NCI-H2196 treated with DMSO at 0.1 percent for 48 hours (cell line): Measurements from ENCODE around the gene RIGI.
"Not testable (repeated sequence)": the region's sequence is repeated elsewhere in the genome, so short reads cannot be mapped to it uniquely, and the experiment has no call there.

Experiments used
- DNase-seq: peaks from one replicate; lab custom pipeline; 2025; ENCODE audit not compliant: unreplicated experiment; lab: John Stamatoyannopoulos, UW

RIGI gene

DNA sequence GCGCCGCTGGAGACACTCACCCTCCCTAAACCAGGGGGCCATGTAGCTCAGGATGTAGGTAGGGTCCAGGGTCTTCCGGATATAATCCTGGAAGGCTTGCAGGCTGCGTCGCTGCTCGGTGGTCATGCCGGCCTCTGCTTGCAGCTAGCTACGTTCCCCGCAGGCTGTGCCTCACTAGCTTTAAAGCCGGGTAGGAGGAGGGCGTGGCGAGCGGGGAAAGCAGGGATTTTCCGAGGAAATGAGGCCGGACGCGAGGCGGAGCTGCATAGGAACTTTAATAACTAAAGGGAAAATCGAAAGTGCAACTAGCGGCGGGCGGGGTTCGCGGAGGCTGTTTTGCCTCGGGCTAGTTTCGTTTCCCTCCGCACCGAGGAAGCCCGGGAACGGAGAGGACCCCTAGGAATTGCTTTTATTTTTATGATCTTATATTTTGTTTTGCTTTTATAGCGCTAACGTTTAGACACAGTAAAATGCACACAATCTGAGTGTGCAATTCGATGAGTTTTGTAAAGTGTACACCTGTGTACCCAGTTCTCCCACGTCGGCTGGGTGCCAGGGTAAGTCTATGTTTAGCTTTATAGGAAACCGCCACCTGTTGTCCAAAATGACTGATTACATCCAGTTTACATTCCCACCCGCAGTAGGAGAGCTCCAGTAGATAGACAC, at the start of gene RIGI:
Gene RIGI (minus strand): TSS at position 156 of the 666 bp plus-strand sequence. CDS start 30 bp downstream, at position 126.
- DNase-seq: peak; percentile 83

GRCh38 chr9:32574858-32575257, 48.9 kb upstream of the RIGI start:
- DNase-seq: no peak

- DNase-seq: no peak
Measured at GRCh38 chr9:32573821-32574220, 47.8 kb upstream of the RIGI start.

DNA sequence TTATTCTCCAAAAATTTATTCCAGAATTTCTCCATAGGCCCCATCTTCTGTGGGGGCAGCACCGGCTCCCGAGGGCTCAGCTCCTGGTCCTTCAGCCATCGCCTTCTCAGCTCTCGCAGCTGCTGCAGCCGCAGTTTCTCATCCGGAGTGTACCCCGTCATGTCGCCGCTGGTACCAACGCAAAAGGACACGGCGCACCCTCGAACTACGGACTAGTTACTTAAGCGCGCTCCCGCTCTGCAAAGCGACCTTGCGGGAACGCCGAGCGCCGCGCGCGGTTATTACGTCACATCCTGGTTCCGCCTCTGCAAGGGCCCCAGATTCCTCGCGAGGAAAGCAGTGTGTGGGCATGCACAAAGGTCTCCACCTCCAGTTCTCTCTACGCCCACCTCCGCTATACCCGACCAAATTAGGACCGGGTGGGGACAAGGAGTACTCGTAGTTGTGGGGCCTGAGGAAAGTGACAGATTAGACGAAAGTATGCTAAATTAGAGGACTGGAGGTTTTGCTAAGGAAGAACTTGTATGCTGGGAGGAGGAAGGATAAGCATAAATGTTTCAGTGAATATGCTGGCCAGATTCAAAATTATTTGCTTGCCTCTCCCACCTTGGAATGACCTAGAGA, 47.0 kb upstream of the RIGI start, which contains the start of gene NDUFB6:
Gene NDUFB6 (minus strand): TSS at position 260 of the 624 bp plus-strand sequence. CDS start 99 bp downstream, at position 161.
- peak; percentile 81 for DNase-seq

DNA sequence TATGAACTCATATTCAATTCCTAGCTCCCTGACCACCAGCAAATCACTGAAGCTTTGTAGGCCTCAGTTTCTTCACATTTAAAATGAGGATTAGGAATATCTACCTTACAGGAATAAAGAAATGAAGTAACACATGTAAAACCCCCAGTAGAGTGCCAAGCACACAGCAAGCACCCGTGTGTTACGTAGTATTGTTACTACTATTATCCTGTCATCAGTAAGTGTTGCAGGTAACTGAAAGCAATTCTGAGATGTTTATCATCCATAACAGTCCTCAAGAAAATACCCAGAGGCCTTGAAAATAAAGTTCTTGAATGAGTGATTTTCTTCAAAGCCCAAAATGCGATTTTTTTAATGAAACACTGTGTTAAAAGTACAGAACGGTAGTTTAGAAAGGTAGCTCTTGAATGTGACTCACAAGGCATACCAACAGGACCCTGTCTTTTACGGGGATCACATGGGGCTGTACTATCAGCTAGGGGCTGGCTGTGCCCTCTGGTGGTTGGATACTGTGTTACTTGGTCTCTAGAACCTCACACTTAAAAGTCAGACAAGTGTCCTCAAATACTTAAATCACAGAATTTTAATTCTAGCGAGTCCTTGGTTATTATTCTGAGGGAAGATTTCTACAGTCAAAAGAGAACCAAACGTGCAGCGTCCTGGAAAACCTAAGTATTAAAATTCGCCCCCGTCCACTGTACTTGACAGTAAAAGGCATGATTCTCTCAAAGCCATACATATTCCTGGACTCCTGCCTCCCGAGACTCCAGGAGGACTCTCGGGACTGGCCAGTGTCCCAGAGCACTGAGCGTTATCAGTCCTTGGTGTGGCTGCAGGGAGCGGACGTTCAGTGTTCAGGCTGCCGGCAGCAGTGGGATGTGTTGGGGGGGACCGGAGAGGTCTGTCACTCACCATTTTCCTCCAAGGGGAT, 46.2 kb upstream of the RIGI start:
- DNase-seq: peak; percentile 19

DNA sequence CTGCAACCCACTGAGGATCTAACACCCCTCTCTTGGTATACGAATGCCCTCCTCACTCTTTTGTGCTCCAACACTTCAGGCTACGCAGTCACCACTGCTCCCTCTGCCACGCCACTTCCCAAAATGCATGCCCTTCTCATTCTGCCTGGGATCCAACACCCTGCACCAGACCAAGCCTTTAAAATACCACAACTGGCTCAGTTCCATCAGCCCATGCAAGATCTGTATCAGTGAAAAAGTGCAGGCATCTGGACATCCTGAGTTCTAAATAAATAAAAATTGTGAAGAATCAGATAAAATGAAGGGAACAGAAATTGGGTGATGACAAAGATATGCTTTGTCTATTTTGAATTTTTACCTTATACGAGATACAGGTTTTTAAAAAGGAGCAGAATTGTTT, 44.3 kb upstream of the RIGI start:
- no peak for DNase-seq

DNA sequence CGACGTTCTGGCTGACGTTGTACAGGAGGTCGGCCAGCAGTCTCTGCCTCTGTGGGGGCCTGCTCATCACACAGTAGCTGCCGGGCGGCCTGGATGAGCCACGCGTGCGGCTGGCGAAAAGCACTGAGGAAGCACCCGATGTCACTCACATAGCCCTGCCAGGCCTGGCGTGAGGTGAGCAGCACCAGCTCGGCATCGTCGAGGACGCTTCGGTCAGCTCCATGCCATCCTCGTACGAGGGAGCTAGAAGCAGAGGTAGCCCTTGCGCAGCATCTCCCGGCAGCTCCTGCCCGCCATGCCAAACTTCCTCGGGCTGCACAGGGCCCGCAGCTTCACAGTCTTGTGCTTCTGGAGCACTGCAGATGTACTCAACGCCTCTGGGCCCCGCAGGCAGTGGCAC, 40.8 kb upstream of the RIGI start:
- no peak for DNase-seq

DNA sequence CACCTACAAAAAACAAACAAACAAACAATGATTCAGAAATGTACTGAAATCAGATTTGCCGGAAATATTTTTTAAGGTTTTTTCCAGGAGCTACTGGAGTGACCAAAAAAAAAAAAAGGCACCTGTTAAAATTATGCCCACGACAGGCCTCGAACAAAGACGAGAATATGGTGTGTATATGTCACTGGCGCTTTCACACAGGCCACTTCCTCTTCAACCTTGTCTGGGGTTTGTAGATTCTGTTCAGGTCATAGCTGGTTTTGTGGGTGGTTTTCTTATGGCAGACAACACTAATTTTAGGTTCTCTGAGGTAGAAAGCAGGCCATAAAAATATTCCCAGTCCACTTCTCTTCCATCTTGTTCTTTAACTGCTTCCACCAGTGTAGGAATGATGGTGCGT, 40.0 kb upstream of the RIGI start:
- no peak for DNase-seq

DNA sequence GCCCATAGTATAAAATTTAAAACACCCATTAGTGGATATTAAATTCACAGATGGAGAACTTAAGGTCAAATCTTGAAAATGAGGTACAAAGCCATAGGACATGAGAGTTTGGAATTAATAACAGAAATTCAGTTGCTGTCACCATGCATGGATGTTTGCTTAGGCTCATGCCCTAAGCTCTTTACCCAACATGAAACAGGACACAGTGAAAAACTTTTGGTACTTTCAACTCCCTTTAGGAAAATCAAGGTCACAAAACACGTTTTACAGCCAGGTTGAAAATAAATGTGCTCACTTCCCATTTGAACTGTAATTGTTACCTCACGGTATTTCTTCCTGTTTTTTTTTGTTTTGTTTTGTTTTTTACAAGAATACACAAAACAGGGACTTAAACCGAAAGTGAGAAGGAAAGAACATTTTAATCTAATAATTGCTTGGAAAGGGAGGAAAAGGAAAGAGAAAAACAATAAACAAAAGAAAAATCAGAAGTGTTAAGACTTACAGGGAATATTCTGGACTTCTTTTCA, 32.5 kb upstream of the RIGI start:
- DNase-seq: no peak

DNA sequence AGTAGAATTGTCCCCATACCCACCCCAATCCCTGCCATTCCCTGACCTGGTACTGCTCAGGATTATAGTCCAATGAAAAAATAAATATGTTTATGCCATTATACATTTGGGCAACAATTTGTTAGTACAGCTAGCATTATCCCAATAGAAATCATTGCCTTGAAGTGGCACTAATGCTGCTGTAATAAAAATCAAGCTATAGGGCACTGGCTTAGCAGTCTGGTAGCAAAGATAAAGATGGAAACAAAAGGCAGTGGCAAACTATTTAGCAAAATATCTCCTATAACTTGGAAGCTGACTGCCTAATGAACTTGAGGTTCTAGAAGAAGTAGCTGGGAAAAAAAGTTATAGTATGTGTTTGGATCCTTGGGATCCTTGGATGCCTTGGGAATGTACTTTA, 28.6 kb upstream of the RIGI start:
- DNase-seq: no peak

GRCh38 chr9:32554107-32554506, 28.1 kb upstream of the RIGI start:
- DNase-seq: no peak

GRCh38 chr9:32552172-32552872, 26.3 kb upstream of the RIGI start, which contains the start of the genes SMIM27 and TOPORS:
TSS of gene SMIM27 (plus strand) at chr9:32552327. CDS start at chr9:32552435, 108 bp downstream.
TSS of gene TOPORS (minus strand) at chr9:32552586. CDS start at chr9:32552436, 150 bp downstream.
- peak; percentile 88 for DNase-seq

DNA sequence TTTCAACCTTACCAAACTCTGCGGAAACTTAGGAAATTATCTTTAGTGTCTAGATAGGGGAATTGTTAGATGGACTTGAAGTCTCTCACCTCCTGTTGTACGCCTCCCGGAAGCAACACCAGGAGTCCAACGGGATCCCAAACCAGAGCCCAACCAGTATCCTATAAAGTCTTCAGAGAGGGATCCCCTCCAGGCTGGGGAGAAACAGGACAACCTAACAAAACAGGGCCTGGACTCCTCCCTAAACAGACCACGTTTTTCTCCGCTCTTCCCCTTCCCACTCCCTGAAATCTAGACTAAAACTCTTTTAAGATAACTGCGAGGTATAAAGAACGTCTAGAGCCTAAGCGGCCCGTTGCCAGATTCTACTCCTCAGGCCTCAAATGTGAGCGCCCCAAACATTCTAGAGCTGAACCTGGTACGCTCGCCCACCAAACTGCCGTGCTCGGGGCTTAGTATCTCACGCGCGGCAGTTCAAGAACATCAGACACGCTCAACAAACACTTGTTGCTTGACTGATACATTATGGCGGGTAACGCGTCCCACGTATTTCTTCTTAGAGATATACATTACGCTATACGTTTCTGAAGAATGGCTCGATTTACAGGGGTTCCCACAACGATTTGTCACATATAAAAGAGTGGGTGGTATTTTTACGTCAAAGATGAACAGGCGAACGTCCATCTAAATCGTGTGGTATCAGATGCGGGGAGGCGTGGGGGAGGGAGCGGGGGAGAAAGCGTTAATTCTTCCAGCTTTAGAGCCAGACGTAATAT, 25.5 kb upstream of the RIGI start:
- DNase-seq: peak; percentile 35

DNA sequence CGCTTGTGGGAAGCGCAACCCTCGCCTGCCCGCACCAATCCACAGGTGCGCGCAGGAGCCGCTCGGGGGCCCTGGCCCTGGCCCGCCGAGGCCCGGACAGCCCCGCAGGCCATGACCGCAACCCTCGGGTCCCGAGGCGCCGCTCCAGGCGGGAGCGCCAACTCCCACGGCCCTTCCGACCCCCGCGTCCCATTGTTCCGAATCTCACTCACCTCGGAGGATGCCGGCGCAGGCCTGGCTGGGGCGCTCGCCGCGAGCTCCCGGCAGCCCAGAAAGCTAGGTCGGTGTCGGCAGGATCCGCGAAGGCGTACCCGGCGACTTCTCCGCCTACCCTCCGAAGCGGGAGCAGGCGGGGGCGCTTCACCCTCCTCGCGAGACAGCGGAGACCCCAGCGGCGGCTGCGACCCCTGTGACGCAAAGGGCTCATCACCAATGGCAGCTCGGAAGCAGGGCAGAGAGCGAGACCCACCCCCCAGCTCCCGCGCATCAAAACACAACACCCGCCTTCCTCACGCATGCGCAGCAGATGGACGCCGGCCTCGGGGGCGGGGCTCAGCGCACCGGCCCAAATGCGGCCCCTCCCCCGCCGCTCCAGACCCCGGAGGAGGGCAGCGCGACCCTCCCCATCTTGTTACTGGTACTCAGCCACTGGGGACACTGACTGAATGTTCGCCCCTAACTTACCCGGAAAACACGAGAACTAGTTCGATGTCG, 24.7 kb upstream of the RIGI start:
- peak; percentile 79 for DNase-seq

GRCh38 chr9:32550150-32550561, 24.2 kb upstream of the RIGI start:
- DNase-seq: no peak

GRCh38 chr9:32548213-32548612, 22.2 kb upstream of the RIGI start:
- not testable (repeated sequence) for DNase-seq

DNA sequence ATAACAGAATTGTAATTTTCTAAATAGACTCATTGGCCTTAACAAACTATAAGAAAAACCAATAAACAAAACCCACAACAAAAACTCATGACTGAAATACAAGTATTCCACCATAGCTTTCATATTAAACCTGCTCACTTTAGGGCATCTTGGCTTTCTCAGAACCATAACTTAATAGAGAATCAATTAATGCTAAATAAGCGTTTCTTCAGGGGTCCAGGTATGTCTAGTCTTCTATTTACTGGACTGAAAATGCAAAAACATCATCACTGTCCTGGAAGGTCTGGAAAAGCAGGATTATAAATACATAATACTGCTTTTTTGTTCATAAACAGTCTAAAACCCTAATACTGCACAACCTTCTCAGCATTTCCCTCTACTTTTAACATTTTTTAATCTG, 19.9 kb upstream of the RIGI start:
- DNase-seq: no peak

DNA sequence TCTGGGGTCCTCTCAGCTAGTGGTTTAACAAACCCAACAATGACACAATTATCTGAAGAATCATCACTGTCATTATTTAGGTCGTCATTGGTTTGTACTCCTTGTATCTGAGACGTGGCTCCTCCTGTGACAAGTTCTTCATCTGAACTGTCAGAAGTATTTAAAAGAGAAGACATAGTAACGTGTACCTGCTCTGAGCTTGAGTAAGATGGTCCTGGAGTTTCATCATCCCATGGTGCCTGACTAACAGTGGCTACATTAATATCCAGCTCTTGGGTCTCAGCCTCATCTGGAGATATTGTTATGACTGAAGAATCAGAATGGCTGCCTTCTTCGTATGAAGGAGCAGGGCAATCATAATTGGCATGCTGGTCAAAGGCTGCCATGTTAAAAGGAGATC, 17.1 kb upstream of the RIGI start:
- DNase-seq: no peak

- no peak for DNase-seq
Measured at GRCh38 chr9:32533816-32534215, 7.8 kb upstream of the RIGI start.
